Tibial nerve (tissue), 4 donors: ENCODE measurements around the gene LENEP. TPM values are rescaled to one million over a fixed set of nuclear protein-coding genes. Genes with fewer than 3 reads are reported as not detected.

ENCODE experiments used
- DNase-seq, 2 donors: peaks; one replicate each; pipeline ENCODE4 v3.0.0-alpha.2; 2019; ENCODE audit warnings: low spot score in 2 of 2
- H3K27ac ChIP-seq, 4 donors: fragments of 200-600 bp; sonication (generic) in 3 of 4; one replicate each; pipeline ENCODE4 v1.5.1; 2017 to 2019; ENCODE audit warnings: mild to moderate bottlenecking in 1 of 4
- H3K27me3 ChIP-seq, 2 donors: fragments of 200-600 bp; sonication (generic) in 1 of 2; one replicate each; pipeline versions ENCODE4 v1.5.1 to v1.6.0; 2017 to 2019
- H3K36me3 ChIP-seq, 3 donors: fragments of 200-600 bp; sonication (generic); one replicate each; pipeline ENCODE4 v1.5.1; 2018 to 2019
- H3K4me1 ChIP-seq, 4 donors: fragments of 200-600 bp; sonication (generic) in 3 of 4; one replicate each; pipeline ENCODE4 v1.5.1; 2017 to 2019
- H3K4me3 ChIP-seq, 4 donors: fragments of 200-600 bp; sonication (generic) in 3 of 4; one replicate each; pipeline ENCODE4 v1.5.1; 2017 to 2019; ENCODE audit warnings: mild to moderate bottlenecking in 1 of 4, moderate library complexity in 1 of 4
- H3K9me3 ChIP-seq, 4 donors: fragments of 200-600 bp; sonication (generic) in 3 of 4; one replicate each; pipeline ENCODE4 v1.5.1; 2017 to 2019
- EP300 ChIP-seq, 2 donors: sonication (generic); formaldehyde crosslinking; IDR thresholded peaks; one replicate each; pipeline ENCODE4 v1.6.1; 2017; ENCODE audit warnings: antibody characterized with exemption in 2 of 2, mild to moderate bottlenecking in 1 of 2
- POLR2A ChIP-seq, 2 donors: fragments of 450-650 bp; IDR thresholded peaks; one replicate each; pipeline ENCODE4 v1.6.1; 2017; ENCODE audit warnings: antibody characterized with exemption in 2 of 2, mild to moderate bottlenecking in 2 of 2, moderate library complexity in 2 of 2
- WGBS, 2 donors: methylation state at CpG; one replicate each; pipeline ENCODE4 v1.1.5; 2018; 5-methylcytosine and 5-hydroxymethylcytosine counted together
- total RNA-seq, 4 donors: library from RNA; depleted of rRNA; stranded (reverse); fragments of >200 nt; gene quantifications; one replicate each; pipeline ENCODE4 v1.1.0, GENCODE V29; 2016
- TF ChIP-seq, protein P1 (sequence below), 5 experiments: fragments of 200-600 bp in 3 of 5; fragments of 450-650 bp in 2 of 5; sonication (generic) in 3 of 5; IDR thresholded peaks; one replicate each; pipeline ENCODE4 v1.5.1; 2016 to 2019; ENCODE audit warnings: antibody characterized with exemption in 5 of 5, mild to moderate bottlenecking in 3 of 5, moderate library complexity in 2 of 5

The LENEP gene
- total RNA-seq, 4 donors from 2014 or later, result 1.5 TPM; not detected in 3

DNA sequence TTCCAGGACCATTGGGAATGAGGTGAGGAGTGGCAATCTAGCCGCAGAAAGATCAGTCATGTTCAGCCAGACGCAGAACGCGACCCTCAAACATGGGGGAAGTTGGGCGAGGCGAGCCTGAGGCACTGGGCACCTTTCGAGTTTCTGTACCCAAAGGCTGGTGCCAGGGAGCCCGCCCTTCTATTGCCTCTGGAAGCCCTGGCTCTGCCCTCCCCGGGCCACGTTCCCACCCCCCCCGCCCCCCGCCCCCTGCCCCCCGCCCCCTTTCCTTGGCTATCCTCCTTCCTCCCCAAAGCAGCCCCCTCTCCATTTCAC is 7.0 kb downstream of the LENEP start:
- H3K4me1 ChIP-seq, result peaks cover 0 to 51% (median 27%) of the 10 kb centered on the region in 4 donors
- H3K36me3 ChIP-seq, result no peaks in the 10 kb centered on the region
- no peaks in the 10 kb centered on the region for H3K9me3 ChIP-seq
- H3K27ac ChIP-seq, result peak overlapping the region; percentile 88 to 99 (median 98)
- no peaks in the 10 kb centered on the region for H3K27me3 ChIP-seq
- WGBS, 2 donors, result 2% methylated on average over 12 to 13 of the region's 13 CpGs
- DNase-seq, result no peak
- peak overlapping the region; percentile 58 to 94 (median 78) for H3K4me3 ChIP-seq
- TF ChIP-seq POLR2A (IDR thresholded peaks at IDR 0.05) (no peak), EP300 (IDR thresholded peaks at IDR 0.05) (no peak)
- TF ChIP-seq, protein P1, sequence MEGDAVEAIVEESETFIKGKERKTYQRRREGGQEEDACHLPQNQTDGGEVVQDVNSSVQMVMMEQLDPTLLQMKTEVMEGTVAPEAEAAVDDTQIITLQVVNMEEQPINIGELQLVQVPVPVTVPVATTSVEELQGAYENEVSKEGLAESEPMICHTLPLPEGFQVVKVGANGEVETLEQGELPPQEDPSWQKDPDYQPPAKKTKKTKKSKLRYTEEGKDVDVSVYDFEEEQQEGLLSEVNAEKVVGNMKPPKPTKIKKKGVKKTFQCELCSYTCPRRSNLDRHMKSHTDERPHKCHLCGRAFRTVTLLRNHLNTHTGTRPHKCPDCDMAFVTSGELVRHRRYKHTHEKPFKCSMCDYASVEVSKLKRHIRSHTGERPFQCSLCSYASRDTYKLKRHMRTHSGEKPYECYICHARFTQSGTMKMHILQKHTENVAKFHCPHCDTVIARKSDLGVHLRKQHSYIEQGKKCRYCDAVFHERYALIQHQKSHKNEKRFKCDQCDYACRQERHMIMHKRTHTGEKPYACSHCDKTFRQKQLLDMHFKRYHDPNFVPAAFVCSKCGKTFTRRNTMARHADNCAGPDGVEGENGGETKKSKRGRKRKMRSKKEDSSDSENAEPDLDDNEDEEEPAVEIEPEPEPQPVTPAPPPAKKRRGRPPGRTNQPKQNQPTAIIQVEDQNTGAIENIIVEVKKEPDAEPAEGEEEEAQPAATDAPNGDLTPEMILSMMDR (IDR thresholded peaks at IDR 0.05), result no peak

DNA sequence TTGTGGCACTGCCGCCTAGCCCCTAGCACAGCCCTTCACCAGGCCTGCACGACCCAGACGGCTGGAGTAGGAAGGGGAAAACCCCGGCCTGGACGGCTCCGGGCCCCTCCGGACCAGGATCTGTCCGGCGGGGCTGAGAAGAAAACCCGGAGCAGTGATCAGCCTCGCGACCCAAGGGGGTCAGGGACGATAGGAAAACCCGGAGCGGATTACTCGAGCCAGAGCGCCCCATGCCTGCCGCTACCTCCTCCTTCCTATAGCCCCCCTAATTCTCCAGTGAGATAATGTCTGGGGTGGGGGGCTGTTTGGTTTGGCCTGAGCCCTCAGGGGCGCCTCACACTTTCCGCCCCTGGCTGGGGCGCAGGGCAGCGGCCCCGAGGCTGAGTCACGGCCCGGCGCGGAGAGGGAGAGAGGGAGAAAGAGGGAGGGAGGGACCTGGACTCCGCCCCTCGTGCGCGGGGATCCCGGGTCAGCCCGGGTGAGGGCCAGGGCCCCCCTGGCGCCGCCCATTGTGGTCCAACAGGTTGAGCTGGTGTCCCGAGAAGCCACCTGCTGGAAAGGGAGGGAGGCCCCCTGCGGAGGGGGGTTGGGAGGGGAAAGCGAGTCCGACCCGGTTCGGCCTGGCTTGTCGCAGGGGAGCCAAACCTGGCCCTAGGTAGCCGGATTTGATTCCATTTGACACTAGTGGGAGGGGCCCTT is 7.5 kb downstream of the LENEP start:
- peaks cover 0 to 51% (median 32%) of the 10 kb centered on the region in 4 donors for H3K4me1 ChIP-seq
- peak overlapping the region; percentile 58 to 94 (median 78) for H3K4me3 ChIP-seq
- peak overlapping the region; percentile 88 to 99 (median 98) for H3K27ac ChIP-seq
- peak; percentile 68 to 83 for DNase-seq
- no peaks in the 10 kb centered on the region for H3K36me3 ChIP-seq
- H3K27me3 ChIP-seq, result no peaks in the 10 kb centered on the region
- peak; percentile 19 to 85 for TF ChIP-seq EP300 (IDR thresholded peaks at IDR 0.05)
- peak; percentile 65 to 86 for TF ChIP-seq POLR2A (IDR thresholded peaks at IDR 0.05)
- TF ChIP-seq, protein P1 (IDR thresholded peaks at IDR 0.05), result peak in 2 of 5 experiments; percentile 66 to 80
- H3K9me3 ChIP-seq, result no peaks in the 10 kb centered on the region
- WGBS, 2 donors, result 0 to 1% methylated on average over 19 to 35 of the region's 43 CpGs

- H3K36me3 ChIP-seq, result no peaks in the 10 kb centered on the region
- H3K9me3 ChIP-seq, result no peaks in the 10 kb centered on the region
- H3K4me3 ChIP-seq, result peak overlapping the region; percentile 58 to 94 (median 78)
- H3K27ac ChIP-seq, result peak overlapping the region; percentile 88 to 99 (median 98)
- 0 to 3% methylated on average over 11 of the region's 11 CpGs for WGBS, 2 donors
- TF ChIP-seq EP300 (IDR thresholded peaks at IDR 0.05) (no peak), POLR2A (IDR thresholded peaks at IDR 0.05) (no peak)
- no peak for DNase-seq
- peaks cover 0 to 55% (median 37%) of the 10 kb centered on the region in 4 donors for H3K4me1 ChIP-seq
- H3K27me3 ChIP-seq, result no peaks in the 10 kb centered on the region
These were observed 8.0 kb downstream of the LENEP start for GRCh38 chr1:155001425-155001674.

- DNase-seq, result peak; percentile 100
- WGBS, 2 donors, result 1% methylated on average over 28 to 37 of the region's 38 CpGs
- H3K27me3 ChIP-seq, result no peaks in the 10 kb centered on the region
- H3K36me3 ChIP-seq, result no peaks in the 10 kb centered on the region
- peaks cover 0 to 61% (median 42%) of the 10 kb centered on the region in 4 donors for H3K4me1 ChIP-seq
- TF ChIP-seq EP300 (IDR thresholded peaks at IDR 0.05), result peak in 1 of 2 donors; percentile 84
- TF ChIP-seq POLR2A (IDR thresholded peaks at IDR 0.05), result peak; percentile 83 to 91
- TF ChIP-seq, protein P1 (IDR thresholded peaks at IDR 0.05), result peak; percentile 37 to 72 (median 49)
- no peaks in the 10 kb centered on the region for H3K9me3 ChIP-seq
- peak overlapping the region; percentile 58 to 94 (median 78) for H3K4me3 ChIP-seq
- peak overlapping the region; percentile 88 to 99 (median 98) for H3K27ac ChIP-seq
These were observed 8.5 kb downstream of the LENEP start for GRCh38 chr1:155001675-155002463.

GRCh38 chr1:155002464-155003226 is 9.3 kb downstream of the LENEP start, which contains the start of gene ZBTB7B:
Gene ZBTB7B, plus strand, starts transcription at chr1:155002802. Its CDS starts 11,859 bp downstream, at chr1:155014661.
- Histone ChIP-seq H3K9me3 (no peaks in the 10 kb centered on the region), H3K4me3 (peak within 1 kb of the TSS; percentile 58 to 94 (median 78)), H3K36me3 (no peaks in the 10 kb centered on the region), H3K27me3 (no peaks in the 10 kb centered on the region), H3K4me1 (peaks cover 0 to 66% (median 50%) of the 10 kb centered on the region in 4 donors), H3K27ac (peak within 1 kb of the TSS; percentile 88 to 99 (median 98))
- WGBS, 2 donors, result 0 to 1% methylated on average over 26 to 32 of the region's 35 CpGs
- TF ChIP-seq POLR2A (IDR thresholded peaks at IDR 0.05), result no peak
- no peak for DNase-seq
